HepG2 (cell line): Measurements from ENCODE around the gene PKNOX2.

ENCODE experiments used
- CHD4 ChIP-seq: fragments of 200-600 bp; sonication (generic); IDR thresholded peaks from 2 replicates; pipeline ENCODE4 v1.7.0; 2017; ENCODE audit warnings: mild to moderate bottlenecking, low read length, borderline replicate concordance
- CREB1 ChIP-seq, 2 experiments: fragments of 450-650 bp in 1 of 2; IDR thresholded peaks; 2 replicates each; pipeline ENCODE4 v1.6.1; 2016 to 2017; ENCODE audit warnings: control low read depth in 1 of 2, mild to moderate bottlenecking in 1 of 2, missing compliant biosample characterization in 1 of 2, missing genetic modification characterization in 1 of 2
- GABPA ChIP-seq, 2 experiments: IDR thresholded peaks; 2 replicates each; pipeline ENCODE4 v1.6.1; 2011 to 2016; ENCODE audit warnings: low read depth in 2 of 2, low read length in 1 of 2, missing biosample characterization in 1 of 2, missing genetic modification characterization in 1 of 2
- HNF4G ChIP-seq, 2 experiments: sonication (generic) in 1 of 2; formaldehyde crosslinking in 1 of 2; IDR thresholded peaks; 2 replicates each; pipeline versions ENCODE4 v1.4.0 to v1.6.1; 2011 to 2020; ENCODE audit warnings: borderline replicate concordance in 2 of 2, low read depth in 2 of 2, mild to moderate bottlenecking in 2 of 2, low read length in 1 of 2, missing genetic modification reagents in 1 of 2, moderate library complexity in 1 of 2
- JUN ChIP-seq: sonication (generic); formaldehyde crosslinking; IDR thresholded peaks from 2 replicates; pipeline ENCODE4 v1.4.0; 2020; ENCODE audit warnings: mild to moderate bottlenecking, missing genetic modification reagents
- PHB2 ChIP-seq: fragments of 450-650 bp; IDR thresholded peaks from 2 replicates; pipeline ENCODE4 v1.6.1; 2018; ENCODE audit not compliant: partially characterized antibody
- POLR2A ChIP-seq, 2 experiments: IDR thresholded peaks; 2 replicates each; pipeline ENCODE4 v1.6.1; 2011; ENCODE audit warnings: low read depth in 2 of 2, low read length in 2 of 2, mild to moderate bottlenecking in 1 of 2, moderate library complexity in 1 of 2; ENCODE audit not compliant: insufficient read depth in 1 of 2
- POLR2AphosphoS5 ChIP-seq: IDR thresholded peaks from 2 replicates; pipeline ENCODE4 v1.6.1; 2012; ENCODE audit warnings: low read depth, low read length
- RERE ChIP-seq: IDR thresholded peaks from 2 replicates; pipeline ENCODE4 v1.6.1; 2016; ENCODE audit warnings: low read depth, missing genetic modification reagents, missing compliant biosample characterization
- TCF12 ChIP-seq, 2 experiments: fragments of 450-650 bp in 1 of 2; sonication (generic) in 1 of 2; formaldehyde crosslinking in 1 of 2; IDR thresholded peaks; 2 replicates each; pipeline versions ENCODE4 v1.6.1 to v1.8.0; 2017 to 2022; ENCODE audit warnings: antibody characterized with exemption in 1 of 2, mild to moderate bottlenecking in 1 of 2, missing genetic modification reagents in 1 of 2, moderate library complexity in 1 of 2
- TP53 ChIP-seq: sonication (generic); formaldehyde crosslinking; conservative IDR thresholded peaks from 2 replicates; pipeline ENCODE4 v1.4.0; 2020; ENCODE audit warnings: missing genetic modification reagents
- ZC3H13 ChIP-seq: sonication (generic); formaldehyde crosslinking; IDR thresholded peaks from 2 replicates; pipeline ENCODE4 v1.8.1; 2023; ENCODE audit warnings: mild to moderate bottlenecking, missing genetic modification reagents, moderate library complexity
- ZNF136 ChIP-seq: sonication (generic); formaldehyde crosslinking; IDR thresholded peaks from 2 replicates; pipeline ENCODE4 v1.8.1; 2022; ENCODE audit warnings: low read depth, mild to moderate bottlenecking, moderate library complexity, missing genetic modification reagents
- ZNF674 ChIP-seq: sonication (generic); formaldehyde crosslinking; IDR thresholded peaks from 2 replicates; pipeline ENCODE4 v1.5.0; 2020; ENCODE audit warnings: low read depth, mild to moderate bottlenecking, missing genetic modification reagents

GRCh38 chr11:125319649-125320048 is 155.1 kb downstream of the PKNOX2 start:
- TF ChIP-seq POLR2A (IDR thresholded peaks at IDR 0.05; ENCODE audit: insufficient read depth in 1 of 2, low read depth in 2 of 2, low read length in 2 of 2) = no peak
- no peak for TF ChIP-seq TP53 (CRISPR knock-in tag)
- TF ChIP-seq RERE (CRISPR knock-in tag) = no peak
- TF ChIP-seq PHB2 = no peak
- no peak for TF ChIP-seq GABPA (IDR thresholded peaks at IDR 0.05; ENCODE audit: low read depth, low read length)
- no peak for TF ChIP-seq GABPA (CRISPR knock-in tag; IDR thresholded peaks at IDR 0.05; ENCODE audit: low read depth)
- TF ChIP-seq JUN = no peak
- TF ChIP-seq ZNF674 (CRISPR knock-in tag) = no peak
- TF ChIP-seq CREB1 (IDR thresholded peaks at IDR 0.05) = no peak
- TF ChIP-seq CREB1 (CRISPR knock-in tag; IDR thresholded peaks at IDR 0.05) = no peak
- no peak for TF ChIP-seq ZNF136 (CRISPR knock-in tag)
- no peak for TF ChIP-seq POLR2AphosphoS5
- no peak for TF ChIP-seq CHD4
- no peak for TF ChIP-seq ZC3H13
- TF ChIP-seq TCF12 (IDR thresholded peaks at IDR 0.05) = no peak
- no peak for TF ChIP-seq TCF12 (CRISPR knock-in tag; IDR thresholded peaks at IDR 0.05)
- no peak for TF ChIP-seq HNF4G (IDR thresholded peaks at IDR 0.05; ENCODE audit: borderline replicate concordance, low read depth, low read length)
- no peak for TF ChIP-seq HNF4G (CRISPR knock-in tag; IDR thresholded peaks at IDR 0.05; ENCODE audit: borderline replicate concordance, low read depth)
